Fibroblast of lung (primary cell): Measurements from ENCODE around the gene KIF25. TPM values are rescaled to one million over a fixed set of nuclear protein-coding genes. Genes with fewer than 3 reads are reported as not detected.

Source experiments
- DNase-seq, 2 donors: peaks; one replicate each; pipeline versions ENCODE4 v3.0.0 to v3.0.0-alpha.2; 2010; ENCODE audit warnings: low read depth in 2 of 2
- H2AFZ ChIP-seq: 2 replicates; pipeline ENCODE4 v1.5.1; 2012; ENCODE audit warnings: low read length, control low read depth, inconsistent platforms
- H3K27ac ChIP-seq: 2 replicates; pipeline ENCODE4 v1.5.1; 2011; ENCODE audit warnings: low read length, control low read depth; ENCODE audit not compliant: insufficient read depth
- H3K27me3 ChIP-seq: 2 replicates; pipeline ENCODE4 v1.5.1; 2011; ENCODE audit warnings: mild to moderate bottlenecking, low read length; ENCODE audit not compliant: control insufficient read depth, insufficient read depth
- H3K36me3 ChIP-seq: 2 replicates; pipeline ENCODE4 v1.5.1; 2011; ENCODE audit warnings: low read length; ENCODE audit not compliant: control insufficient read depth, insufficient read depth
- H3K4me1 ChIP-seq: 2 replicates; pipeline ENCODE4 v1.5.1; 2011; ENCODE audit warnings: low read length; ENCODE audit not compliant: control insufficient read depth, insufficient read depth; ENCODE audit errors: extremely low read depth
- H3K4me2 ChIP-seq: 2 replicates; pipeline ENCODE4 v1.5.1; 2011; ENCODE audit warnings: low read length, control low read depth; ENCODE audit not compliant: insufficient read depth; ENCODE audit errors: extremely low read depth
- H3K4me3 ChIP-seq, 4 experiments: fragments of 200-600 bp in 1 of 4; sonication (generic) in 1 of 4; replicated peaks in 1 of 4; 2 replicates each; pipeline ENCODE4 v1.5.1; 2011 to 2016; ENCODE audit warnings: low read length in 4 of 4, low read depth in 3 of 4, mild to moderate bottlenecking in 3 of 4, control low read depth in 2 of 4, inconsistent platforms in 1 of 4, mixed read lengths in 1 of 4; ENCODE audit not compliant: insufficient read depth in 1 of 4; ENCODE audit errors: control extremely low read depth in 1 of 4
- H3K79me2 ChIP-seq: 2 replicates; pipeline ENCODE4 v1.5.1; 2012; ENCODE audit warnings: mild to moderate bottlenecking, low read length, inconsistent platforms; ENCODE audit not compliant: control insufficient read depth, insufficient read depth
- H3K9ac ChIP-seq: 2 replicates; pipeline ENCODE4 v1.5.1; 2011; ENCODE audit warnings: mild to moderate bottlenecking, low read length, control low read depth; ENCODE audit not compliant: insufficient read depth
- H3K9me3 ChIP-seq: 2 replicates; pipeline ENCODE4 v1.5.1; 2012; ENCODE audit warnings: low read depth, low read length; ENCODE audit not compliant: control insufficient read depth, insufficient read depth
- H4K20me1 ChIP-seq: 2 replicates; pipeline ENCODE4 v1.5.1; 2011; ENCODE audit warnings: low read length; ENCODE audit not compliant: control insufficient read depth, insufficient read depth; ENCODE audit errors: extremely low read depth
- CTCF ChIP-seq, 2 donors: IDR thresholded peaks in 1 of 2; conservative IDR thresholded peaks in 1 of 2; 1 replicate in 1 of 2; 2 replicates in 1 of 2; pipeline ENCODE4 v1.5.1; 2011 to 2012; ENCODE audit warnings: low read length in 2 of 2, control low read depth in 1 of 2, inconsistent platforms in 1 of 2, low read depth in 1 of 2, mild to moderate bottlenecking in 1 of 2
- EZH2 ChIP-seq: IDR thresholded peaks from 2 replicates; pipeline ENCODE4 v1.5.1; 2012; ENCODE audit warnings: low read length, control low read depth, mild to moderate bottlenecking; ENCODE audit errors: missing control alignments
- polyA plus RNA-seq, 2 donors: library from polyadenylated mRNA; depleted of rRNA in 1 of 2; stranded (reverse) in 1 of 2; unstranded in 1 of 2; fragments of >200 nt; gene quantifications; 2 replicates each; pipeline ENCODE4 v1.2.1, GENCODE V29; 2011 to 2012; ENCODE audit warnings: missing spikeins in 1 of 2
- total RNA-seq: library from RNA; depleted of rRNA; stranded (reverse); fragments of >200 nt; gene quantifications from 2 replicates; pipeline ENCODE4 v1.2.1, GENCODE V29; 2014

KIF25 gene
- total and polyA plus RNA-seq, 2 donors (not counting 1 experiment from before 2014, with no cell fraction given): 0.33 TPM; not detected in 1

- H3K4me2 ChIP-seq: no peak overlapping the region
- no peaks in the 10 kb centered on the region for H3K79me2 ChIP-seq
- H3K27me3 ChIP-seq: no peaks in the 10 kb centered on the region
- no peaks in the 10 kb centered on the region for H3K9me3 ChIP-seq
- no peak overlapping the region for H3K27ac ChIP-seq
- no peak for TF ChIP-seq CTCF (conservative IDR thresholded peaks at IDR 0.05 in 1 of 2, IDR thresholded peaks at IDR 0.05 in 1 of 2; ENCODE audit: low read depth in 1 of 2, low read length in 2 of 2)
- TF ChIP-seq EZH2: no peak
- H3K9ac ChIP-seq: no peak overlapping the region
- no peak for DNase-seq
- no peak overlapping the region for H2AFZ ChIP-seq
- H4K20me1 ChIP-seq: no peaks in the 10 kb centered on the region
- H3K4me1 ChIP-seq: no peaks in the 10 kb centered on the region
- H3K4me3 ChIP-seq: no peak overlapping the region
- H3K36me3 ChIP-seq: no peaks in the 10 kb centered on the region
Observed at GRCh38 chr6:168093071-168093505, 95.6 kb downstream of the KIF25 start.

GRCh38 chr6:168093634-168094033 lies 96.2 kb downstream of the KIF25 start:
- Histone ChIP-seq H4K20me1 (no peaks in the 10 kb centered on the region), H3K27ac (no peak overlapping the region), H3K4me1 (no peaks in the 10 kb centered on the region), H2AFZ (no peak overlapping the region), H3K4me3 (no peak overlapping the region), H3K4me2 (no peak overlapping the region), H3K9ac (no peak overlapping the region), H3K79me2 (no peaks in the 10 kb centered on the region), H3K9me3 (no peaks in the 10 kb centered on the region), H3K27me3 (no peaks in the 10 kb centered on the region), H3K36me3 (no peaks in the 10 kb centered on the region)
- TF ChIP-seq CTCF (conservative IDR thresholded peaks at IDR 0.05 in 1 of 2, IDR thresholded peaks at IDR 0.05 in 1 of 2; ENCODE audit: low read depth in 1 of 2, low read length in 2 of 2) (no peak), EZH2 (no peak)
- no peak for DNase-seq

Other genes with a start within 250 kb of the KIF25 start
- 40.1 and 57.1 TPM in 2 replicates for gene AFDN, start 170.8 kb upstream of the KIF25 start, total RNA-seq
- 20.5 and 21.0 TPM in 2 replicates for gene AFDN, start 170.8 kb upstream of the KIF25 start, polyA plus RNA-seq
- gene FRMD1, start 81.5 kb downstream of the KIF25 start, total RNA-seq: not detected in 2 replicates
- gene FRMD1, start 81.5 kb downstream of the KIF25 start, polyA plus RNA-seq: not detected in 2 replicates